ENCODE measurements around the gene FOXK2. TPM values are rescaled to one million over a fixed set of nuclear protein-coding genes. Genes with fewer than 3 reads are reported as not detected.

Gene FOXK2
- total RNA-seq, 2 experiments from 2014 or later: 48.8 to 51.4 TPM

DNA sequence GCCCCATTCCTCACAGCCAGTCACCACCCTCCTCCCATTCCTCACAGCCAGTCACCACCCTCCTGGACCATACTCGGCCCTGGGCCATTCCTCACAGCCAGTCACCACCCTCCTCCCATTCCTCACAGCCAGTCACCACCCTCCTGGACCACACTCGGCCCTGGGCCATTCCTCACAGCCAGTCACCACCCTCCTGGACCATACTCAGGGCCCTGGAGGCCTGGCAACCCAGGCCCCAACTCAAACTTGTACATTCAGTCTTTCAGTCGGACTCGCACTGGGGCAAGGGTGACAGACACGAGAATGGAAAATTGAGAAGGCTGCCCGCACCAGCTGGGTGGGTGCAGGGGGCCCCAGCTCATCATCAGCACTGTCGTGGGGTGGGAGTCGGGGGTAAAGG lies 30.4 kb upstream of the FOXK2 start:
- CTCF ChIA-PET: no interaction called here
- Mint-ChIP-seq H3K36me3 (ENCODE audit: low read depth) (peaks cover 6% of the 10 kb centered on the region), H3K27ac (no peak overlapping the region), H3K4me1 (ENCODE audit: low read depth) (peaks cover 3% of the 10 kb centered on the region), H3K9me3 (no peaks in the 10 kb centered on the region), H3K4me3 (no peak overlapping the region), H3K27me3 (ENCODE audit: low read depth) (no peaks in the 10 kb centered on the region)
- DNase-seq: no peak
- intact Hi-C loops (cut with micrococcal nuclease): no loop called here

DNA sequence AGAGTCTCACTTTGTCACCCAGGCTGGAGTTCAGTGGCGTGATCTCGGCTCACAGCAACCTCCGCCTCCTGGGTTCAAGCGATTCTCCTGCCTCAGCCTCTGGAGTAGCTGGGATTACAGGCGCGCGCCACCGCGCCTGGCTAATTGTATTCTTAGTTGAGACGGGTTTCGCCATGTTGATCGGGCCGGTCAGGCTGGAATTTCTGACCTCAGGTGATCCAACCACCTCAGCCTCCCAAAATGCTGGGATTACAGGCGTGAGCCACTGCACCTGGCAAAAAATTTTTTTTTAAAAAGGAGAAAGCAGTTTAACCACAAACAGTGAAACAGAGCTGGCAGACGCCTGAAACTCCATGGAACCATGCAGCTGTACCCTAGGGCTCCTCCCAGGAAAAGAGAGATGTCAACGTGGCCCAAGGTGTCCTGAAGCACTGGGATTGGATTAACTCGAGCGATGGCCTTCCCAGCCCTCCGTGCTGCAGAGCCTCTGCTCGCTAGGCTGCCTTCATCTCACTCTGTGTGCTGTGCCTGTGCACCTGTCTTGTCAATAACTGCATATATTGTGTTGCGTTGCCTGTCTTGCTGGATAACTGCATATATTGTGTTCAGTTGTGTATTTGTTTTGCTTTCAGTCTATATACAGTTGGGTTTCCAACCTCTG lies 29.6 kb upstream of the FOXK2 start:
- peaks cover 6% of the 10 kb centered on the region for H3K36me3 Mint-ChIP-seq (ENCODE audit: low read depth)
- intact Hi-C loops (cut with micrococcal nuclease): loop anchor here (10.0 kb wide), 2 partner anchors 265 to 375 kb away; partner anchors contain the start of gene TBCD

DNA sequence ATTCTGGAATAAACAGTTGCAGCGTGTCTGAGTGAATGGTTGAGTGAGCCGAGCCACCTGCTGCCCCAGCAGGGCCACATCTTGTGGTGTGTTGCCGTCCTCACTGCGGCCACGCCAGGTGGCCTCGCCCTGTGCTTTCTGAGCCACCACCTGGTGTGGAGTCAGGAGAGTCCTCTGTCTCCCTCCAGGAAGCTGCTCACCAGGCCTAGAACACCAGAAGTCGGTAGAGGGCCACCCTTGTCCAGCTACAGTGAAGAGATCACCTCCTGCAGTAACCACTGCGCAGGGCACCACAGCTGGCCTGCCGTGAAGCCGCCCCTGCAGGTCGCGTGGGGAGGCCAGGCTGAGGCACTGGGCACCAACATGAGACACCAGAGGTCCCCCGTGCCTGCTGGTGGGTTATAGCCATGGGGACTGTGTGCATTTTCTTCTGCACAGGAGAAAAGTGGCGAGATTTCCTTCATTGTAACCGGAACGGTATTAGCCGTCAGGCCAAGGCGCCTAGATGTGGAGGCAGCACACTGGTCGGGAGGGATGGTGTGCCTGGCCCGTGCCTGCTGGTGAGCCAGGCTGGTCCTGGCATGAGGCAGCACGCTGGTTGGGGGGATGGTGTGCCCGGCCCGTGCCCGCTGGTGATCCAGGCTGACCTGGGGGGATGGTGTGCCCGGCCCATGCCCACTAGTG lies 28.9 kb upstream of the FOXK2 start:
- CTCF ChIA-PET: no interaction called here
- Mint-ChIP-seq H3K27ac (no peak overlapping the region), H3K4me3 (no peak overlapping the region), H3K4me1 (ENCODE audit: low read depth) (peaks cover 11% of the 10 kb centered on the region), H3K36me3 (ENCODE audit: low read depth) (peaks cover 3% of the 10 kb centered on the region), H3K27me3 (ENCODE audit: low read depth) (no peaks in the 10 kb centered on the region), H3K9me3 (no peaks in the 10 kb centered on the region)
- no peak for DNase-seq
- intact Hi-C loops (cut with micrococcal nuclease): loop anchor here (10.0 kb wide), 2 partner anchors 264 to 374 kb away; partner anchors contain the start of gene TBCD

More for the DNA sequence above, 29.6 kb upstream of the FOXK2 start:
- H3K4me3 Mint-ChIP-seq: no peak overlapping the region
- H3K27me3 Mint-ChIP-seq (ENCODE audit: low read depth): no peaks in the 10 kb centered on the region
- no peak overlapping the region for H3K27ac Mint-ChIP-seq
- H3K9me3 Mint-ChIP-seq: no peaks in the 10 kb centered on the region
- CTCF ChIA-PET: no interaction called here
- no peak for DNase-seq
- H3K4me1 Mint-ChIP-seq (ENCODE audit: low read depth): peaks cover 11% of the 10 kb centered on the region

DNA sequence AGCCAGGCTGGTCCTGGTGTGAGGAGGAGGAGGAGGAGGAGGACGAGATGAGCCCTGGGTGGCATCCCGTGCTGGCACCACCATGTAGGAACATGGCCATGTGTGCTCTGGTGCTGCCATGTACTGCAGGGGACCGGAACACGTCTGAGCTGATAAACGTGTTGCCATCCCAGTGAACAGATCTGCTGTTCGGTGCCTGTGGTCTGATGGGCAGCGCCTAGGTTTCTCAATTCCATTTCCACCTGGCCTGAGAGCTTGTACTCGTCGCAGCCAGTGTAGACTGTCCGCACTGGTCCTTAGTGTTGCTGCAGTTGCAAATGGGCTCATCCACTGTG lies 28.4 kb upstream of the FOXK2 start:
- intact Hi-C loops (cut with micrococcal nuclease): loop anchor here (10.0 kb wide), 2 partner anchors 264 to 374 kb away; partner anchors contain the start of gene TBCD
- Mint-ChIP-seq H3K4me3 (no peak overlapping the region), H3K27ac (no peak overlapping the region), H3K9me3 (no peaks in the 10 kb centered on the region), H3K36me3 (ENCODE audit: low read depth) (peaks cover 2% of the 10 kb centered on the region), H3K4me1 (ENCODE audit: low read depth) (peaks cover 11% of the 10 kb centered on the region), H3K27me3 (ENCODE audit: low read depth) (no peaks in the 10 kb centered on the region)
- CTCF ChIA-PET: no interaction called here
- no peak for DNase-seq

DNA sequence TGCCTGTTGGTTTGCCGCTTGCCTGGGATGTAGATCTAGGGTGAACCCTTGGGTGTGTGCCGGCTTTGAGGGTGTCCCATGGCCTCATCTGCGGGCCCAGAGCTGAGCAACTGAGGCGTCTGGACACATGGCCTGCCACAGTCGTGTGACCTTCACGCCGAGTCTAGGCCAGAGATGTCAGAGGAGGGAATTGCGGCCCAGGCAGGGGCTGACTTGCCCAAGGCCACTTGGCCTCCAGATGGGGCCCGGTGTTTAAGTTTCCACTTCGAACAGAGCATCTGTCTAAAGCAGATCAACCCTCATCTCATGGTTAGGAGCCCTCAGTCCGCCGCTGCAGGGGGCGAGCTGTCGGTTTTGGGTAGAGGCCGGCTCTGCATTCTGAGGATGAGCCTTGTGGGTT lies 28.0 kb upstream of the FOXK2 start:
- intact Hi-C loops (cut with micrococcal nuclease): loop anchor here (10.0 kb wide), 2 partner anchors 263 to 373 kb away; partner anchors contain the start of gene TBCD
- Mint-ChIP-seq H3K27ac (no peak overlapping the region), H3K4me1 (ENCODE audit: low read depth) (peaks cover 13% of the 10 kb centered on the region), H3K36me3 (ENCODE audit: low read depth) (peaks cover 2% of the 10 kb centered on the region), H3K9me3 (no peaks in the 10 kb centered on the region), H3K27me3 (ENCODE audit: low read depth) (no peaks in the 10 kb centered on the region), H3K4me3 (no peak overlapping the region)
- no peak for DNase-seq
- CTCF ChIA-PET: interaction anchor here (0.6 kb wide), 1 partner anchor 144 kb away, joined by 3 read pairs; no protein-coding TSS in a partner anchor

DNA sequence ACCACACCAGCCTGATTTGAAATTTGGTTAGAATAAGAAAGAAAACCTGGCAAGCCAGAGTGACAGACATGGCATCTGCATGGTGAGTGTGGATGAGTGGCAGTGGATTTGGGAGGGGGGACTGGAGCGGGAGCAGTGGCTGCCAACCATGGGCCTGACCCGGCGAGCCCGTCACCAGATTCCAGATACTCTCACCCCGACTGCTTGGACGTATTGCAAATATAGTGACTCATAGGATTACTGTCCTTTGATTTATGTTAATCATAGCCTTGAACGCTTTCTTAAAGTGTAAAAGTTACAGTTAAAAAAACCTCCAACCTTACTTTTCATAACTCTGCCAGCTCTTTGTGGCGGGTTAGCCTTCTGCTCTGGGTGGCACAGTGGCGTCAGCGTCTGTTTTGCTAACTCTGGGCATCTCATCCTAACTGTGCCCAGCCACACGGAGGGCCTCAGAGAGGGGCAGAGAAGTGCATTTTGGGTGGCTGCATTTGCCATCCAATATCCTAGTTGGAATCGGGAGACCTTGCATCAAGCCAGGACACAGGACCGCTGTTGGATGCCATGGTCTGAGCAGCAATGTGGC lies 26.8 kb upstream of the FOXK2 start:
- Mint-ChIP-seq H3K9me3 (no peaks in the 10 kb centered on the region), H3K4me3 (no peak overlapping the region), H3K27ac (no peak overlapping the region), H3K27me3 (ENCODE audit: low read depth) (no peaks in the 10 kb centered on the region), H3K4me1 (ENCODE audit: low read depth) (peaks cover 17% of the 10 kb centered on the region), H3K36me3 (ENCODE audit: low read depth) (peaks cover 1% of the 10 kb centered on the region)
- intact Hi-C loops (cut with micrococcal nuclease): loop anchor here (10.0 kb wide), 2 partner anchors 262 to 372 kb away; partner anchors contain the start of gene TBCD
- CTCF ChIA-PET: no interaction called here
- DNase-seq: no peak

DNA sequence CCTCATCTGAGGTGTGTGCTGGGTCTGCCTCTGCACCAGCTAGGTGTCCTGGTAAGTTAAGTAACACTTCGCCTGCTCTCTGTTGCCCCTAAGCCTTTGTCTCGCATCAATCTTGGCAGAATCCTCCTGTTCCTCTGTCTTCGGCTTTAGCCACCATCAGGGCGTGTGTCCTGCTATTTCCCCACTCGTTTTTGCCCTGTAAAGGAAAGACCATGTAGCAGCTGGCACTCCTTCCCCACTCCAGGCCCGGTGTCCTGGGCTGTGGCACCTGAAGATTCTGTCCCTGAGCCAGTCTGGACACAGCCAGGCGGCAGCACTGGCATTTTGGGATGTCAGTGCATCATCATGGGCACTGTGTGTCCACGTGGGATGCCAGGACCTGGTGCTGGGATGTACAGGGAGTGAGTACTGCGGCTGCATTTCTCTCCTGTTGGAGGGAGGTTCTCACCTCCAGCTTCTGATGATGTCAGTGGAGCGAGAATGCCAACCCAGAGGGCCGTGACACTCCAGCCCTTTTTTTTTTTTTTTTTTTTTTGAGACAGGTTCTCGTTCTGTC lies 26.2 kb upstream of the FOXK2 start:
- H3K27me3 Mint-ChIP-seq (ENCODE audit: low read depth): no peaks in the 10 kb centered on the region
- no peaks in the 10 kb centered on the region for H3K36me3 Mint-ChIP-seq (ENCODE audit: low read depth)
- intact Hi-C loops (cut with micrococcal nuclease): loop anchor here (10.0 kb wide), 2 partner anchors 261 to 371 kb away; partner anchors contain the start of gene TBCD
- CTCF ChIA-PET: interaction anchor here (0.6 to 1.3 kb wide), 4 partner anchors 40 to 974 kb away, joined by 3 to 4 read pairs (median 4); no protein-coding TSS in a partner anchor
- peaks cover 21% of the 10 kb centered on the region for H3K4me1 Mint-ChIP-seq (ENCODE audit: low read depth)
- no peak overlapping the region for H3K27ac Mint-ChIP-seq
- no peak overlapping the region for H3K4me3 Mint-ChIP-seq
- no peak for DNase-seq
- no peaks in the 10 kb centered on the region for H3K9me3 Mint-ChIP-seq

DNA sequence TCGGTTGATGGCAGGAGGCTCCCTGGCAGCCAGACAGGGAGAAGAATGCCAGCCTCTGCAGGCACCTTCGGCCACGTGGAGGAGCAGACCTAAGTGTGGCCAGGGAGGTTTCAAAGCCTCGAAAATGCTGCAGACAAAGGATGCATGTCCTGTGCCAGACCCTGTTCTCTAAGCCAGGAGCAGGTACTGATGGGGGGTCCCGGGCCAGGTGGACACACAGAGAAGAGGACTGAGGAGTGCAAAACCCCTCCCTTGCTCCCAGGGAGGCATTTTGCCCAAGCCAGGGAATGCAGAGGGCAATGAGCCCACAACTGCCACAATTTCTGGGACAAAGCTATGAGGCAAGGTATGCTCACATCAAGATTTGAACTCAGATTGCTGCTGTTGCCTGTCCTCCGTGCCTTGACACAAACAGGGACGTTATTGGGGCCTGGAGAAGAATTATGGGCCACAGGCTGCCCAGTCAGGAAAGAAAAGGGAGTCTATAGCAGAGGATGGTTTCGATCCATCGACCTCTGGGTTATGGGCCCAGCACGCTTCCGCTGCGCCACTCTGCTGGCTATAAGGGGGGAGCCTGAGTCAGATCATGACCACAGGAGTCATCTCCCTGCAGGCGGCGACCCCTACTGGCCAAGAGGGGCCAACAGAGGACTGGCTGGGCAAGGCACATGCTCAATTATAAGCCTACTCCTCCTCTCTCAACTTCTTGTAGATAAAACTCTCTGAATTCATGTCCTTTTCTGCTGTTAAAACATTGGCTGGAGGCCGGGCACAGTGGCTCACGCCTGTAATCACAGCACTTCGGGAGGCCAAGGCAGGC lies 25.1 kb upstream of the FOXK2 start:
- no peaks in the 10 kb centered on the region for H3K36me3 Mint-ChIP-seq (ENCODE audit: low read depth)
- DNase-seq: peak; percentile 94
- H3K9me3 Mint-ChIP-seq: no peaks in the 10 kb centered on the region
- peaks cover 21% of the 10 kb centered on the region for H3K4me1 Mint-ChIP-seq (ENCODE audit: low read depth)
- H3K27me3 Mint-ChIP-seq (ENCODE audit: low read depth): no peaks in the 10 kb centered on the region
- H3K27ac Mint-ChIP-seq: peak overlapping the region; percentile 81
- peak overlapping the region; percentile 70 for H3K4me3 Mint-ChIP-seq
- intact Hi-C loops (cut with micrococcal nuclease): loop anchor here (1.0 to 10.0 kb wide), 7 partner anchors 36 to 370 kb away; partner anchors contain the start of genes HEXD, NARF, OGFOD3 and TBCD
- CTCF ChIA-PET: interaction anchor here (0.8 to 1.4 kb wide), 4 partner anchors 9 to 144 kb away, joined by 3 to 4 read pairs (median 3); no protein-coding TSS in a partner anchor

DNA sequence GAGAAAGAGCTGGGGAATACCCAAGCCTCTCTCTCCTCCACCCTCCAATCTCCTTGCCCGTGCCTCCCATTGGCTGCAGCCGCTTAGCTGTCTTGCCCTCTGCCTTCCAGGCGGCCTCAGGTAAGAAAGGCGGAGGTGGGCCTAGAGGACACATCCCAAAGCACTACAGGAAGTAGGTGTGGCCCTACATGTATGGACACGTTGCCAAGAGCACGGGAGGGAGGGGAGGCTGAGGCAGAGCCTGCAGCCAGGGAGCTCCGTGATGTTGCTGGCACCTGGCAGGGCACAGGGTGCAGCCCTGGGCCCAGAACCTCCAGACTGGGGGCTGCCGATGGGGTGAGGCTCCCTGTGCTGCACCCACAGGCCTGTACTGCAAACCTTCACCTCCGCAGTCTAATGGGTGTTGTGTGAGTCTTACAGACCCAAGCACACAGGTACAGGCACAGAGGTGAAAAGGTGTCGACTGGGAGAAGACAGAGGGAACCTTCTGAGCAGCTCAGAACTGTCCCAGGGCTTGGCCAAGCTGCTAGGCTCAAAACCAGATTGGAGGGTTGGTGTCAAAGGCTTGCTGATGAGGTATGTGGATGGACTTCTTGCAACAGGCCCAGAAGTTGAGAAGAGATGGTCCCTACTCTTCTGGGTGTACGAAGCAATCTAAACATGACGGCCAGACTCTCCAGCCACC lies 23.5 kb upstream of the FOXK2 start:
- Mint-ChIP-seq H3K4me3 (peak overlapping the region; percentile 81), H3K27me3 (ENCODE audit: low read depth) (no peaks in the 10 kb centered on the region), H3K27ac (peak overlapping the region; percentile 50), H3K36me3 (ENCODE audit: low read depth) (no peaks in the 10 kb centered on the region), H3K4me1 (ENCODE audit: low read depth) (peaks cover 21% of the 10 kb centered on the region), H3K9me3 (no peaks in the 10 kb centered on the region)
- peak; percentile 26 for DNase-seq
- CTCF ChIA-PET: interaction anchor here (0.6 to 1.4 kb wide), 6 partner anchors 23 to 465 kb away, joined by 3 to 5 read pairs (median 3); partner anchors contain the start of gene FOXK2
- intact Hi-C loops (cut with micrococcal nuclease): loop anchor here (2.0 to 10.0 kb wide), 3 partner anchors 23 to 369 kb away; partner anchors contain the start of genes FOXK2 and TBCD

DNA sequence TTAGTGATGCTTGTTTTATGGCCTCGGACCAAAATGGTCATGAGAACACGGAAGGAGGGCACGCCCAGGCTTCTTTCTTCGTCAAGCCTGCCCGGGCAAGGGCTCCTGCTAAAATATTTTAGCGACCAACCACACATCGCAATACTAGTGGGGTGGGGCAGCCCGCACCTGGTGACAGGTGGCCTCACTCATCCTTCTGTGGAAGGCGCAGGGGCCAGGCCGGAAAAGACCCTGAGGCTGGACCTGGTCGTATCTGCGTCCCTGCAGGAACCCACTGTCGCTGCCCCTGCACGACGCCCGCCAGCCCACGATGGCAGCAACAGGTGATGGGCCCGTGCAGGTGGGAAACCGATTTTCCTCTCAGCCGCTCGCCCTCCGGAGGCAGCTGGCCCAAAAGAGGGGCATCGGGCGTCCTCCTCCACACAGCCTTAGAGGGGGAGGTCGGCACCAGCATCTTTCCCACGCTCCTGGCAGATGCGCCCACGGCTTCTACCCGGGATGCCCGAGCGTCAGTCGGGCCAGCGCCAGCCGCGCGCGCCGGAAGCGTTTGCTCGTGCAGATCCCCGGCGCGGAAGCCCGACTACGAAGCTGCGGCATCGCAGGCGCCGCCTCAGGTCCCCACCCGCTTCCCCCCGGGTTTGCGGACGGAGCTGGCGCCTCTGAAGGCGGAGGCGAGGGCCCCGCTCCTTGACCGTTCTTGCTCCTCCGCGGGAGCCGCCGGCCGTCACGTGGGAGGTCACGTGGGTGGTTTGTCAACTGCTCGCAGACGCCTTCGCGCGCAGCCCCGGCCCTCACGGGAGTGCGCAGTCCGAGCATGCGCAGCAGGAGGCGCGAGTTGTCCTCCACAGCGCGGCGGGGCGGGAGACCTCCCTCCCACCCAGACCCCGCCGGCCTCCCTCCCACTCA lies 22.8 kb upstream of the FOXK2 start:
- CTCF ChIA-PET: interaction anchor here (0.7 to 0.8 kb wide), 2 partner anchors 56 to 466 kb away, joined by 3 read pairs; no protein-coding TSS in a partner anchor
- peak; percentile 92 for DNase-seq
- peaks cover 21% of the 10 kb centered on the region for H3K4me1 Mint-ChIP-seq (ENCODE audit: low read depth)
- no peaks in the 10 kb centered on the region for H3K27me3 Mint-ChIP-seq (ENCODE audit: low read depth)
- H3K36me3 Mint-ChIP-seq (ENCODE audit: low read depth): no peaks in the 10 kb centered on the region
- no peak overlapping the region for H3K27ac Mint-ChIP-seq
- H3K4me3 Mint-ChIP-seq: peak overlapping the region; percentile 81
- intact Hi-C loops (cut with micrococcal nuclease): loop anchor here (1.0 to 10.0 kb wide), 4 partner anchors 22 to 368 kb away; partner anchors contain the start of genes FOXK2 and TBCD
- H3K9me3 Mint-ChIP-seq: no peaks in the 10 kb centered on the region
